GM23338 (cell line): ENCODE data around the gene UNC5C.

Source experiments
- CREB1 ChIP-seq: fragments of 250-450 bp; sonication (Bioruptor Pico); IDR thresholded peaks from 2 replicates; pipeline ENCODE4 v1.5.0; 2020; ENCODE audit warnings: low read depth, mild to moderate bottlenecking, moderate library complexity
- EZH2 ChIP-seq: fragments of 200-600 bp; sonication (generic); IDR thresholded peaks from one replicate; pipeline ENCODE4 v1.8.0; 2017; ENCODE audit warnings: antibody characterized with exemption, mild to moderate bottlenecking, low read depth; ENCODE audit not compliant: unreplicated experiment
- EZH2phosphoT487 ChIP-seq: fragments of 200-600 bp; sonication (generic); IDR thresholded peaks from one replicate; pipeline ENCODE4 v1.8.1; 2018; ENCODE audit warnings: antibody characterized with exemption; ENCODE audit not compliant: unreplicated experiment
- JUNB ChIP-seq: IDR thresholded peaks from one replicate; pipeline ENCODE4 v1.6.1; 2016; ENCODE audit warnings: antibody characterized with exemption; ENCODE audit not compliant: unreplicated experiment
- NANOG ChIP-seq: IDR thresholded peaks from 2 replicates; pipeline ENCODE4 v1.6.1; 2016; ENCODE audit warnings: antibody characterized with exemption, borderline replicate concordance
- POLR2AphosphoS5 ChIP-seq: IDR thresholded peaks from 2 replicates; pipeline ENCODE4 v1.6.1; 2016; ENCODE audit warnings: antibody characterized with exemption, low read depth
- STAT1 ChIP-seq: IDR thresholded peaks from one replicate; pipeline ENCODE4 v1.6.1; 2016; ENCODE audit warnings: antibody characterized with exemption; ENCODE audit not compliant: unreplicated experiment
- ZNF114 ChIP-seq: fragments of 250-450 bp; sonication (Bioruptor Pico); IDR thresholded peaks from 2 replicates; pipeline ENCODE4 v1.5.0; 2020; ENCODE audit warnings: mild to moderate bottlenecking, moderate library complexity
- ZNF331 ChIP-seq: fragments of 250-450 bp; sonication (Bioruptor Pico); IDR thresholded peaks from 2 replicates; pipeline ENCODE4 v1.5.0; 2020; ENCODE audit warnings: low read depth, mild to moderate bottlenecking, moderate library complexity
- TF ChIP-seq, protein P1 (sequence below), 2 experiments: fragments of 200-600 bp in 1 of 2; sonication (generic) in 1 of 2; conservative IDR thresholded peaks; 2 replicates each; pipeline versions ENCODE4 v1.5.1 to v1.6.1; 2016 to 2017; ENCODE audit warnings: antibody characterized with exemption in 2 of 2, low read depth in 2 of 2, mild to moderate bottlenecking in 2 of 2, moderate library complexity in 1 of 2
- TF ChIP-seq, protein P2 (sequence below): IDR thresholded peaks from one replicate; pipeline ENCODE4 v1.6.1; 2018; ENCODE audit warnings: antibody characterized with exemption; ENCODE audit not compliant: unreplicated experiment
- TF ChIP-seq, protein P3 (sequence below): IDR thresholded peaks from 2 replicates; pipeline ENCODE4 v1.6.1; 2016; ENCODE audit warnings: antibody characterized with exemption

DNA sequence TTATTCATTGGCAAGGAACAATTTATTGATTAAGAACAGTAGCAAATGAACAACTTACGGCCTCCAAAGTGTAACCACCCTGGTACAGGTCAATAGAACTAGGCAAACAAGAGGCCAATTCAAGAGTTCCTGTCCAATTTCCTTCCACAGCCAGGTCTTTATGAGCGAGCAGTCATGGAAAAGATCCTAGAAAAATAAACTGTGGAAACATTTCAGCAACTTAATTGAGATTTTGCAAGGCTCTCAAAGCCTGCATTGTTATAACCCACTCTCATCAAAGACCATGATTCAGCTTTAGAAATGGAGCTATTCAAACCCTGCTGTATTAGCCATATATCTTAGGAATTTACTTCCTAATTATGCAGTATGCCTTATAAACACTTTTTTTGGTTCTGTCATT, 43.6 kb downstream of the UNC5C start:
- TF ChIP-seq POLR2AphosphoS5 (no peak), EZH2 (no peak), JUNB (no peak), EZH2phosphoT487 (no peak), CREB1 (no peak), ZNF114 (CRISPR knock-in tag) (no peak), NANOG (no peak), STAT1 (no peak), ZNF331 (CRISPR knock-in tag) (no peak)
- TF ChIP-seq, protein P1, sequence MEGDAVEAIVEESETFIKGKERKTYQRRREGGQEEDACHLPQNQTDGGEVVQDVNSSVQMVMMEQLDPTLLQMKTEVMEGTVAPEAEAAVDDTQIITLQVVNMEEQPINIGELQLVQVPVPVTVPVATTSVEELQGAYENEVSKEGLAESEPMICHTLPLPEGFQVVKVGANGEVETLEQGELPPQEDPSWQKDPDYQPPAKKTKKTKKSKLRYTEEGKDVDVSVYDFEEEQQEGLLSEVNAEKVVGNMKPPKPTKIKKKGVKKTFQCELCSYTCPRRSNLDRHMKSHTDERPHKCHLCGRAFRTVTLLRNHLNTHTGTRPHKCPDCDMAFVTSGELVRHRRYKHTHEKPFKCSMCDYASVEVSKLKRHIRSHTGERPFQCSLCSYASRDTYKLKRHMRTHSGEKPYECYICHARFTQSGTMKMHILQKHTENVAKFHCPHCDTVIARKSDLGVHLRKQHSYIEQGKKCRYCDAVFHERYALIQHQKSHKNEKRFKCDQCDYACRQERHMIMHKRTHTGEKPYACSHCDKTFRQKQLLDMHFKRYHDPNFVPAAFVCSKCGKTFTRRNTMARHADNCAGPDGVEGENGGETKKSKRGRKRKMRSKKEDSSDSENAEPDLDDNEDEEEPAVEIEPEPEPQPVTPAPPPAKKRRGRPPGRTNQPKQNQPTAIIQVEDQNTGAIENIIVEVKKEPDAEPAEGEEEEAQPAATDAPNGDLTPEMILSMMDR (conservative IDR thresholded peaks at IDR 0.05; ENCODE audit: low read depth in 2 of 2) = no peak
- TF ChIP-seq, protein P2, sequence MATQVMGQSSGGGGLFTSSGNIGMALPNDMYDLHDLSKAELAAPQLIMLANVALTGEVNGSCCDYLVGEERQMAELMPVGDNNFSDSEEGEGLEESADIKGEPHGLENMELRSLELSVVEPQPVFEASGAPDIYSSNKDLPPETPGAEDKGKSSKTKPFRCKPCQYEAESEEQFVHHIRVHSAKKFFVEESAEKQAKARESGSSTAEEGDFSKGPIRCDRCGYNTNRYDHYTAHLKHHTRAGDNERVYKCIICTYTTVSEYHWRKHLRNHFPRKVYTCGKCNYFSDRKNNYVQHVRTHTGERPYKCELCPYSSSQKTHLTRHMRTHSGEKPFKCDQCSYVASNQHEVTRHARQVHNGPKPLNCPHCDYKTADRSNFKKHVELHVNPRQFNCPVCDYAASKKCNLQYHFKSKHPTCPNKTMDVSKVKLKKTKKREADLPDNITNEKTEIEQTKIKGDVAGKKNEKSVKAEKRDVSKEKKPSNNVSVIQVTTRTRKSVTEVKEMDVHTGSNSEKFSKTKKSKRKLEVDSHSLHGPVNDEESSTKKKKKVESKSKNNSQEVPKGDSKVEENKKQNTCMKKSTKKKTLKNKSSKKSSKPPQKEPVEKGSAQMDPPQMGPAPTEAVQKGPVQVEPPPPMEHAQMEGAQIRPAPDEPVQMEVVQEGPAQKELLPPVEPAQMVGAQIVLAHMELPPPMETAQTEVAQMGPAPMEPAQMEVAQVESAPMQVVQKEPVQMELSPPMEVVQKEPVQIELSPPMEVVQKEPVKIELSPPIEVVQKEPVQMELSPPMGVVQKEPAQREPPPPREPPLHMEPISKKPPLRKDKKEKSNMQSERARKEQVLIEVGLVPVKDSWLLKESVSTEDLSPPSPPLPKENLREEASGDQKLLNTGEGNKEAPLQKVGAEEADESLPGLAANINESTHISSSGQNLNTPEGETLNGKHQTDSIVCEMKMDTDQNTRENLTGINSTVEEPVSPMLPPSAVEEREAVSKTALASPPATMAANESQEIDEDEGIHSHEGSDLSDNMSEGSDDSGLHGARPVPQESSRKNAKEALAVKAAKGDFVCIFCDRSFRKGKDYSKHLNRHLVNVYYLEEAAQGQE = no peak
- TF ChIP-seq, protein P3, sequence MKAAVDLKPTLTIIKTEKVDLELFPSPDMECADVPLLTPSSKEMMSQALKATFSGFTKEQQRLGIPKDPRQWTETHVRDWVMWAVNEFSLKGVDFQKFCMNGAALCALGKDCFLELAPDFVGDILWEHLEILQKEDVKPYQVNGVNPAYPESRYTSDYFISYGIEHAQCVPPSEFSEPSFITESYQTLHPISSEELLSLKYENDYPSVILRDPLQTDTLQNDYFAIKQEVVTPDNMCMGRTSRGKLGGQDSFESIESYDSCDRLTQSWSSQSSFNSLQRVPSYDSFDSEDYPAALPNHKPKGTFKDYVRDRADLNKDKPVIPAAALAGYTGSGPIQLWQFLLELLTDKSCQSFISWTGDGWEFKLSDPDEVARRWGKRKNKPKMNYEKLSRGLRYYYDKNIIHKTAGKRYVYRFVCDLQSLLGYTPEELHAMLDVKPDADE = no peak
